Epithelial cell of umbilical artery (primary cell): ENCODE results near the gene ANXA2. TPM values are rescaled to one million over a fixed set of nuclear protein-coding genes. Genes with fewer than 3 reads are reported as not detected.

Experiments used
- total RNA-seq: library from RNA; depleted of rRNA; stranded (reverse); fragments of >200 nt; gene quantifications from 2 replicates; pipeline ENCODE4 v1.2.3, GENCODE V29; 2014

ANXA2 gene
- total RNA-seq = 4,757 and 4,992 TPM in 2 replicates

DNA sequence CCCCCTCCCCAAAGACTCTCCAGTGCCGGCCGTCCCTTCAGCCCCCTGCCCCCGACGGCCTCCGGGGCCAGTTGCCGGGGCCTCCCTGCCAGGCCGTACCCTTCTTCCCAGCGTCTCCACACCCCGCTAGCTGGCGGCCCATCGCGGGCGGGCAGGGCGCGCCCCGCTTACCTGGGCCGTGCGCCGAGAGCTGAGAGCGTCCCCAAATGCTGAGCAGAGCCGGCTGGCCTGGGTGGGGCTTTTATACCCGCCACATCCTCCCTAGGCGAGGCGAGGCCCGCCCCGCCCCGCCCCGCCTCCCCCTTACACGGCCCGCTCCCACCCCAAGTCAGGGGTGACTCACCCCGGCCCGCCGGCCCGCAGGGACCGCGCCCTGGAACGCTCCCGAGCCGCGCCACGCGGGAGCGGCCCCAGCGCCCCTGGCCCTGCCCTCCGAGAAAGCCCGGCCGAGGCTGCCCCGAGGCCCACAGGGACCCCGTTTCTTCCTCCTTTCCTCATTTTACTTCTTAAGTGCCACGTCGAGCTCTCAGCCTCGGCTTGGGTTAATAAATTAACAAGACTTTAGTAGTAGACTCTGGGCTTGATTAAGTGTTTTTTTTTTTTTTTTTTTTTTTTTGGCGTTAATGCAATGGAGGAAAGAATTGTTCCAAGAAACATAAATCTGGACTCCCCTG is at the start of gene ANXA2:
Gene ANXA2 (minus strand): TSS at position 215 of the 674 bp plus-strand sequence. CDS start 11,911 bp downstream, outside the sequence.

Other genes starting within 250 kb of the ANXA2 start
- gene ICE2, start 81.2 kb upstream of the ANXA2 start, total RNA-seq = 28.3 and 32.8 TPM in 2 replicates